ENCODE data around the gene OR2AJ1.

GRCh38 chr1:247933989-247934388 lies 9.3 kb downstream of the OR2AJ1 start:
- TF ChIP-seq CTCF (IDR thresholded peaks at IDR 0.05): no peak
- TF ChIP-seq POLR2AphosphoS5 (IDR thresholded peaks at IDR 0.05): no peak

Measured in prostate gland (tissue), 2 donors.